ENCODE results near the gene WNT3A.
"Not testable (repeated sequence)": the region's sequence is repeated elsewhere in the genome, so short reads cannot be mapped to it uniquely, and the experiment has no call there.

The WNT3A gene

DNA sequence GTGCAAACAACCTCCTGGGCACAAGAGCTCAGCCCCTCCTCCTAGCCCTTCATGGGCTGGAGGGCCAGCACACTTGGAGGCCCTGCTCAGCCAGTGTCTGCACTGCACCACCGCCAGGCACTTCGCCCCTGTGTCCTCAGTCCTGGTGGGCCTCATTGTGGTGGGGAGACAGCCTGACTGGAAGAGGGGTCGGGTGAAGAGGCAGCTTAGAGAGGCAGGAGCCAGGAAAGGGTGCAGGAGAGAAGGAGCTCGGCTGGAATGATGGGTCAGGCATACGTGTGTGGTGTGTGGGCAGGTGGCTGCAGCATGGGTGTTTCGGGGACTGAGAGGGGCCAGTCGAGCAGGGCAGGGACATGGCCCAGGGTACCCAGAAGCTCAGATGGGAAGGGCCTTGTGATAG is 4.1 kb downstream of the WNT3A start:
- intact Hi-C loops (cut with DNase I), result no loop called here

DNA sequence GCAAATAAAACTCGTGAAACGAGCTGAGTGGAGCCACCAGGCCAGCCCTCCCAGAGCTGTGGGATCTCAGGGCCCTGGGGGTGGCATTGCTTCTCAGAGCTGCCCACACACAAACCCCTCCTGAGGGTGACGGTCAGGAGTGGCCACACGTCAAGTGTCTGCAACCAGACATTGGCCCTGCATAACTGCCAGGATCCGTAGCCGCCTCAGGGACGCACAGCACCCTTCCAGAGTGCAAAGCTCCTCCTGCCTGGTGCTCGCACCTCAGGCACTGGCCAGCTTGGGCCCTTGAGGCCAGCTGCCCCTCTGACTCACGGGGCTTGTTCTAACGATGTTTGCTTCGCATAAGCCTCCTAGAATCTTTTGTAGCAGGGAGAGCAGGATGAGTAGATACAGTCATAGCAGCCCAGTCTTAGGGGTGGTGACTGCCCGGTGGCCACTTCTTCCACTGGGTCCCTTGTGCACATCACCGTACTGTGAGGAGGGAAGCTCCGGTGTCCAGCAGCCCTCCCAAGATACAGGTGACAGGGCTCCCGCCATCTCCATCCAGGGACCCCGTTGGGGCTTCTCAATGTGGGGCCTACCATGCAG is 5.0 kb downstream of the WNT3A start:
- intact Hi-C loops (cut with DNase I), result no loop called here
- peak in 1 of 10 donors; percentile 64 for DNase-seq

More for the DNA sequence above, 4.1 kb downstream of the WNT3A start:
- DNase-seq, result peak in 1 of 10 donors; percentile 59

DNA sequence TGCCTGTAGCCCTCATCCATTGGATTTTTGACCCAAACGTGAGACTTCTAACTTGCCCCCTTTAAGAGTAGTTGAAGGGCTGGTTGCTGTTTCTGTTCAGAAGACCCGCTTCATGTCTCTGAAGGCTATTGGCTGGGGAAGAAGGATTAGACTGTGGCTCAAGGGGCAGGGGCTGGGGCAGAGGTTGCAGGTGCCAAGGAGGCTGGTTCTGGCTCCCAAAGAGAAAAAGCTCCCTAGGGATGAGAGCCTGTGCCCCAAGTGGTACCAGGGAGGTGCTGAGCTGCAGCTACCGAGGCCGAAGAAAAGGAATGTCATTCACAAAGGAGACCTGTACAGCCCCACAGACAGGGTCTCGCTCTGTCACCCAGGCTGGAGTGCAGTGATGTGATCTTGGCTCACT is 5.8 kb downstream of the WNT3A start:
- DNase-seq, result peak in 1 of 10 donors; percentile 1
- intact Hi-C loops (cut with DNase I), result no loop called here

DNA sequence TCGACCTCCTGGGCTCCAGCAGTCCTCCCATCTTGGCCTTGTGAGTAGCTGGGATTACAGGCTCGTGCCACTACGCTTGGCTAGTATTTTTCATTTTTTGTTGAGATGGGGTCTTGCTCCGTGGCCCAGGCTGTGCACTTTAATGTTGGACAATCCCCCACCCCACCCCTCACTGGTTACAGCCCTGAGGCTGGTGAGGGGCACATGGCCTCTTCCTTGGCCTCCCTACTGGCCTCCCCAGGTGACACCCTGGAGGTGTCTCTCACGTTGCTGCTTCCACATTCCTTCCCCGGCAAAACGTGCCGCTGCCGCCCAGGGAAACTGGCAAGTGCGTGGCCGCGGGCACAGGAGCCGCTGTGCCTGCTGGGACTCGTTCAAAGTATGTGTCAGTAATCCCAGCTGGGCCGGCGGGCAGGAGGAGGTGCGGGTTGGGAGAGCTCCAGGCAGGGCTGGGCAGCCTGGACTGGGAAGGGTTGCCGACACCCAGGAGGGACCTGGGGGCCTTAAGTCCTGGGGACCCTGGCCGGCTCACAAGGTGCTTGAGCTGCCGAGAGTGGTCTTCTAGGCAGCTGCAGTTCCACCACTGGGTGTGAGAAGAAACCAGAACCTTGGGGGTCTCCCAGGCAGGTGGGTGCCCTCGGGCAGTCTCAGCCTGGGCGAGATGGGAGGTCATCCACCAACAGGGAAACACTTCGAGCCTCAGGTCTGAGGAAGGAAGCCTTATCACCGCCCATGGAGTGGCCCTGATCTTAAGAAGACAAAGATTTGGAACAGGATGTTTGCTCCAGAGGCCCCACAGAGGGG is 6.5 kb downstream of the WNT3A start:
- intact Hi-C loops (cut with DNase I), result no loop called here
- DNase-seq, result peak in 2 of 10 donors; percentile 5 to 83

DNA sequence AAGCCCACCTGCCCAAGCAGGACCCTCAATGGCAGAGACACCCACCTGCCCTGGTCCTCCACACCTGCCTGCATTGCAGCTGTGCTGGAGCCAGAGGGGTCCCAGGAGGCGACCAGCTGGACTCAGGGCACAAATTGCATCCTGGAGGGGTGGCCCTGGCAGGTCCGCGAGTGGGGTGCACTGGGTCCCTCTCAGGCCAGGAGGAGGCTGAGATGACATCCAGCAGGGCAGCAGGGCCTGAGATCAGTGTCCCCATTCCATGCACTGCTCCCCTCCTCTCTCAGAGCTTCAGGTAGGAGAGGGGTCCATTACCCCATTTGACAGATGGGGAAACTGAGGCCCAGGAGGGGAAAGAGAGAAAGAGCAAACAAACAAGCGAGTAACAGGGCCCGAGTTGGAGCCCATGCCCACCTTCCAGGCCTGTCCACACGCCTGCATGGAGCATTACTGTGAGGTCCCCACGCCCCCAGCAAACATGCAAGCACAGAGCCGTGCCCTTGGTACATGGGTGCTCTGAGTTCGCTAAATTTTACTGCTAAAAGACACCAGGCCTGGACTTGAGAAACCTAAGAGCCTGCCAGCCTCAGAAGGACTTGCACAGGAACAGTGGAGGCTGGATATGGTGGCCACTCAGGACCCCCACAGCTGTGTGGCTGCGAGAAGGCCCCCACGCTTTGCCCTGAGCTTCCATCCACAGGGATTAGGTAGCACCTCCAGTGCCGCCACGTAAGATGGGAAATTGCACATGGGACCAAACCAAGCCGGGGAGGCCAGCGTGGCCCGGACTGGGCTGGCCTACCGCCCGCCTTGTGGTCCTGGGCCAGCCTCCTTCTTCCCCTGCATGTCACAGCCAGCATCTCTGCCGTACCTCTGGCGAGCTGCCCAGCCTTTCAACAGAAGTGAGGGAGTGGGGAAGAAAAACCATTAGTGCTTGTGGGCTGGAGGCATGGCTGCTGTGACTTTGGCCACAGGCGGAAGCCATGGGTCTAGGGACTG is 7.4 kb downstream of the WNT3A start:
- DNase-seq, result peak in 4 of 10 donors; percentile 15 to 75 (median 32)
- intact Hi-C loops (cut with DNase I), result no loop called here

DNA sequence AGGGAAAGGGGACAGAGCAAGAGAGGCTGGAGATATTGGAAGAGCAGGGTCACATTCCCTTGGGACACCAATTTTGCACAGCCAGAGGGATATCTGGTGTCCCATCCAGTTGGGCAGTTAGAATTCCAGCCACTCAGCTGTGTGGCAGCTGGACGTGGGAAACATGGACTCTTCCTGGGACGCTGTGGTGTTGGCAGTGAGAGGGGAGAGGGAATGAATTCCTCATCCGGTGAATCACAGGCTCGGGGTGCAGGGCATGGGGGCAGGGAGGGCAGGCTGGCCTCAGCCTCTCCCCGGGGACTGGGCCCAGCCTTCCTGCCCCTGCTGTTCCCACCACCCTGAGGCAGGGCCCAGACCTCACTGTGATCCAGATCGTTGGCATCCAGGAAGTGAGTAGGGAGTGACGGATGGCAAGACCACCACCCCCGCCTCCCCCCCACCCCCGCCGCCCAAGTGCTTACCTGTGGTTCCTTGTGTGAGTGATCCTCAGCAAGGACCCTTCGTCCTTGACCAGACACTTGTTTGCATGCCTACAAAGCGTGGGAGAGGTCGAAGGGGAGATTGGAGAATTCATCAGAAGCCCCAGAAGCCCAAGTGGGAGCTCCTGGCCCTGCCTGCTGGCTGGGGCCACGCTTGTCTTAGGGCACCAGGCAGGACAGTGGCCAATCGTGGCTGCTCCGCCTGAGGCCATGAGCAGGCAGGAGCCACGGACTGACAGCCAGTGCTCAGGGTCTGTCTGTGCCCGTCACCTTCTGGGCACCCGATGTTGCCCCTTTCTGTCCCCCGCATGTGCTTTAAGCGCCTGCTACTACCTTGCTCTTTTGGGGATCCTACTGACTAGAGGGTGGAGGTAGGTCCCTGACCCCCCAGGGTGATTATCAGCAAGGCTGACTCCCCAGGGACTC is 8.7 kb downstream of the WNT3A start:
- intact Hi-C loops (cut with DNase I), result no loop called here
- DNase-seq, result peak in 3 of 10 donors; percentile 18 to 67 (median 44)

DNA sequence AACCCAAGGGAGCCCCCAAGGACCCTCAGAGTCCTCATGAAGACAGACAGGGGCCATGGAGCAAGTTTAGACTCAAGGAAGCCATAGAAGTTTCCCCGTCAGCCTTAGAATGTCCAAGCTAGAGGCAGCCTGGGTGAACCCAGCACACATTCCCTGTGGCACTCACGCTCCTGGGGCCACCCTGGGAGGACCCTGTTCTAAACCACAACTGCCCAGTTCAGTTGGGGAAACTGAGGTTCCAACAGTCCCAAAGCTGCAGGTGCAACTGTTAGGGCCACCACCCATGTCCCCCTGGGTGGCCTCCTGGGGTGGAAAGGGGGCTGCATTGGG is 9.3 kb downstream of the WNT3A start:
- peak in 3 of 10 donors; percentile 5 to 48 (median 9) for DNase-seq
- intact Hi-C loops (cut with DNase I), result no loop called here

DNA sequence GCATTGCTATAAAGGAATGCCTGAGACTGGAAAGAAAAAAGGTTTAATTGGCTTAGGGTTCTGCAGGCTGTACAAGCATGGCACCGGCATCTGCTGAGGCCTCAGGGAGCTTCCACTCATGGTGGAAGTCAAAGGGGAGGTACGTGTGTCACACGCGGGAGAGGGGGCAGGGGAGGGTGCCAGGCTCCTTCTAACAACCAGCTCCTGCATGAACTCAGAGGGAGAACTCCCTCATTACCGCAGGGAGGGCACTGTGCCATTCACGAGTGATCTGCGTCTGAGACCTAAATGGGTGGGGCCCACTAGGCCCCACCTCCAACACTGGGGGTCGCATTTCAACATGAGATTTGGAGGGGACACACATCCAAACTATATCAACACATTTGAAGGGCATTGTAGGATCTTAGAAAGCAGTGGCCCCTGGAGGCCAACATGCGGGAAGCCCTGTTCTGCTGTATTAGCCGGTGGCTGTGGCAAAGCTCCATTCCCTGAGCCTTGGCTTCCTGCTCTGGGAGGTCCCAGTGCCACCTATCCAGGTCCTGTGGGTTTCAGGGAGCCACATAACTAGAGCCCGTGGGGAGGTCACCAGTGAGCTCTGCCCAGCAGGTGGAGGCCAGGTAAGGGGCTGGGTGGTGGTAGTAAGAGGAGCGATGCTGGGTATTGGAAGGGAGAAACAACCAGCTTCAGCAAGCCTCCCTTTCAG is 10.0 kb downstream of the WNT3A start:
- DNase-seq, result peak in 4 of 10 donors; percentile 4 to 31 (median 13)

DNA sequence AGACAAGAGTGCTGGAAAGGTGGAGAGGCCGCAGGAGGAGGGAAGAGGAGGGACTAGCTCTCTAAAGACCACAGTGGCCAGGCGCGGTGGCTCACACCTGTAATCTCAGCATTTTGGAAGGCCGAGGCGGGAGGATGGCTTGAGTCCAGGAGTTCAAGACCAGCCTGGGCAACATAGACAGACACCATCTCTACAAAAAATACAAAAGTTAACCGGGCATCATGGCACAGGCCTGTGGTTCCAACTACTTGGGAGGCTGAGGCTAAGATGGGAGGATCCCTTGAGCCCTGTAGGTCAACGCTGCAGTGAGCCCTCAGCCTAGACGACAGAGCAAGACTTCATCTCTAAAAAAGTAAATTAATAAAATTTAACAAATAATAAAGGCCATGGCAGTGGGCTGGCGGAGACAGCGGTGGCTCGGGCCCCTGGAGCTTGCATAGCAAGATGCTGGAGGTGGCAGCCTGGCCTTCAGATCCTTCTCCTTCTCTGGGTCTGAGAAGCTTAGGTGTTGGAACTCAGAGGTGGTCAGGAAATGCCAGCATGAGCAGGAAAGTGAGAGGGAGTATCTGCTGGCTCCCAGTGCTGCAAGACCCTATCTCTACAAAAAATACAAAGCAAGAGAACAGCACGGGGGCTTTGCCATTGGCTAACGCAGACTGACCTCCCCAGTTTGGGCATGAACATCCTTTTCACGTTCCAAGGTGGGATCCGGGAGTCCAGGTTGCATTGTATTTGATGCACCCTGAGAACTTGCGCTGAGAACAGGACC is 10.7 kb downstream of the WNT3A start:
- DNase-seq, result peak in 5 of 10 donors; percentile 7 to 57 (median 22)
- intact Hi-C loops (cut with DNase I), result no loop called here

More for the DNA sequence above, 10.0 kb downstream of the WNT3A start:
- intact Hi-C loops (cut with DNase I), result no loop called here

DNA sequence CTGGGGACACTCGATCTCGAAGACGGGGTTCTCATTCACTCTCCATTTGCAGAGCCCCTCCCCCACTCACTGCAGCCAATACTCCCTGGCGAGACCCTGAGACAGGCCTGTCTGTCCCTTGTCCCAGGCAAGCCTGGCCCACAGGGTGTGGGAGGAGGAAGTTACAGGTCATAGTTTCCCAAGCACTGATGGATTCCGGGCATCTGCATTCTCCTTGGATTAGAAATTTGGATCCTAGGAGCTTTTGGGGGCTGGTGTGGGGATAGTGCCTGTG is 11.3 kb downstream of the WNT3A start:
- intact Hi-C loops (cut with DNase I), result no loop called here
- DNase-seq, result peak in 5 of 10 donors; percentile 5 to 48 (median 16)

DNA sequence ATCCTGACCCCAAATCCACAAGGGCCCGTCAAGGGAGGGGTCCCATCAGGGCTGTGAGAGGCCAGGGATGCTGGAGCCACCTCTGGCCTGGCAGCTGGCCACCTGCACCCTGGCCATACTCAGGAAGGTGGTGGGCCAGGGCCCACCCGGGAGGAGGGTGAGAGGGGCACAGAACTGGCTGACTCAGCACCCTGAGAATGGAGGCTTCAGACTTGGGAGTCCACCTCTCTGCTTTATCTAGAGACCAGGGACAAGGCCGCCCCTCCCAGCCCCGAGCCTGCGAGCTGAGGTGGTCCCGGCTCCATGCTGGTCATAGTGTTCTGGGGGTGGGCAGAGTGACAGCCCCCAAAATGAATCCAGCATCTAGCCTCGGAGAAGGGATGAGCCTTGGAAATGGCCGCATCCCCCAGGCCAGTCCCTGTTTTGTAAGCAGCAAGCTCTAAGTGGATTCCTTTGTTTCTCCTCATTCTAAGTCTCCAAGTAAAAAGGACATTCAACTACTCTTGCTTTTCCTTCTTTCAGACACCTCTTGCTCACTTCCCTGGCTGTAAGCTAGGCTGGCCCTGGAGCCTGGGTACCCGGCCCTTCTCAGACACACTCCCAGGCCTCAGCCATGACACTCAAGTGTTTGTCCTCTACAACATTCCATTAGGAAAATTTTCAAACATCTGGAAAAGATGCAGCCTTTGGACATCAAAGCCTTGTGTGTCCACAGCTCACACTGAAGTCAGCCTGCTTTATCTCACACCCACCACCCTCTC is 12.3 kb downstream of the WNT3A start:
- peak in 4 of 10 donors; percentile 14 to 70 (median 62) for DNase-seq

DNA sequence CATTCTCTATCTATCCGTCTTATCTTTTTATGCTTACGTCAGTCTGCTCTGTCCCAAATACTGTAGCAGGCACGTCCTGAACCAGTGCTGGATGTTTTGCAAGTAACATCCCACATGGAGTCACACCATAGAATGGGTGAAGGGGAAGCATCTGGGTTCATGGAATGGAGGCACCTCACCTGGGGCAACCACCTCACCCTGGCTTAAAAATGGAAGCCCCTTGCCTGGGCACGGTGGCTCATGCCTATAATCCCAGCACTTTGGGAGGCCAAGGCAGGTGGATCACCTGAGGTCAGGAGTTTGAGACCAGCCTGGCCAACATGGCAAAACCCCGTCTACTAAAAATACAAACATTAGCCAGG is 12.9 kb downstream of the WNT3A start:
- peak in 3 of 10 donors; percentile 5 to 35 (median 35) for DNase-seq
- intact Hi-C loops (cut with DNase I), result not testable (repeated sequence)

More for the DNA sequence above, 12.3 kb downstream of the WNT3A start:
- intact Hi-C loops (cut with DNase I), result no loop called here

DNA sequence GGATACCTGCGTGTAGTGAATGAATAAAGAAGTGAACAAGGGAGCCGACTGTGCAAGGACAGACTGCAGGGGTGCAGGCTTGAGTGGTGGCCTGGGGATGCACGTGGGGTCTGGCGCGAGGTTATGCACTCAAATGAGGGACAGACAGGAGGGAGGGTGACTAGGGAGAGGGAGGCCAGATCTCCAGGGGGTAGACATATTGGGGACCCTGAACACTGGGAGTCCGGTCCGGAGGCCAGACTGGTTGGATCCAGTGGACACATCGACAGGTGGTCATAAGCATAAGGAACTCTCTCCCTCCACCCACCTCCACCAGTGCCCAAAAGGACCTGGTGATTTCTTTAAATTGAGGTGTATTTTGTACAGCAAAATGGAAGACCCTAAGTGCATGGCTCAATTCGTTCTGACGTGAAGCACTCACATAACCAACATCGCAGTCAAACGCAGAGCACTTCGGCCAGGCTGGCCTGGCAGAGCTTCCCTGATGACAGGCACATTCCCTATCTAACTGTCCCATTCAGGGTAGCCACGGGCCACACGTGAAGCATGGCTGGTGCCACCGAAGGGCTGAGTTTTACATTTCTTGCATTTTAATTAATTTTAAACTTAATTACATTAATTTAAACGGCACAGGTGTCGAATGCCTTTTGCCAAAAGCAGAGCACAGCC is 14.0 kb downstream of the WNT3A start:
- intact Hi-C loops (cut with DNase I), result no loop called here
- peak in 6 of 10 donors; percentile 1 to 76 (median 5) for DNase-seq

DNA sequence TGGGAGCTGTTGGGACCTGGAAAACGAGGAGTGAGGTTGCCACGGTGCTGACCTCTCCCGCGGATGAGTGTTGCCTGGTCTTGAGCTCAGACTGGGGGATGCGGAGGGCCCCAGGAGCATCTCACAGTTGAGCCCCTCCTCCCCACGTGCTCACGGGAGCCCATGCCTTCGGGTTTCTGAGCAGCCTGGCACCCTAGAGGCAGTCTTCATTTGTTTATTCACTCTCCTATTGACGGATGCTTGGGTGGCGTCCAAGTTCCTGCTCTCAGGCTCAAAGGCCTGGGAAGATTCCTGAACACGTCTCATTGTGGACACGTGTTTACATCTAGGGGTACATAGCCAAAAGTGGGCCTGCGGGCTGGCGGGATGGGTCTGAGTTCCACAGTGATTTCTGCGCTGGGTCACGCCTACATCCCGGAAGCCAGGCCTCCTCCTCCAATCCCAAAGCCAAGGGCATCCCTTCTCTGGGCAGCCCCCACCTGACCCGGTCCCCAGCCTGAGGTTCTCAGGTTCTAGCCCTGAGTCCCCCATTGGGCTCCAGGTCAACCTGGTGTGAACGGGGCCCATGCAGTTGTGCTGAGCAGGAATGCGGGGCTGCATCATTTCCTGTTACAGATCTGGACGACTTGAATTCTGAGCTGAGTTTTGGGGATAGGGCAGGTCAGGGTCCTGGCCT is 14.7 kb downstream of the WNT3A start:
- DNase-seq, result peak in 6 of 10 donors; percentile 6 to 79 (median 36)
- intact Hi-C loops (cut with DNase I), result no loop called here

DNA sequence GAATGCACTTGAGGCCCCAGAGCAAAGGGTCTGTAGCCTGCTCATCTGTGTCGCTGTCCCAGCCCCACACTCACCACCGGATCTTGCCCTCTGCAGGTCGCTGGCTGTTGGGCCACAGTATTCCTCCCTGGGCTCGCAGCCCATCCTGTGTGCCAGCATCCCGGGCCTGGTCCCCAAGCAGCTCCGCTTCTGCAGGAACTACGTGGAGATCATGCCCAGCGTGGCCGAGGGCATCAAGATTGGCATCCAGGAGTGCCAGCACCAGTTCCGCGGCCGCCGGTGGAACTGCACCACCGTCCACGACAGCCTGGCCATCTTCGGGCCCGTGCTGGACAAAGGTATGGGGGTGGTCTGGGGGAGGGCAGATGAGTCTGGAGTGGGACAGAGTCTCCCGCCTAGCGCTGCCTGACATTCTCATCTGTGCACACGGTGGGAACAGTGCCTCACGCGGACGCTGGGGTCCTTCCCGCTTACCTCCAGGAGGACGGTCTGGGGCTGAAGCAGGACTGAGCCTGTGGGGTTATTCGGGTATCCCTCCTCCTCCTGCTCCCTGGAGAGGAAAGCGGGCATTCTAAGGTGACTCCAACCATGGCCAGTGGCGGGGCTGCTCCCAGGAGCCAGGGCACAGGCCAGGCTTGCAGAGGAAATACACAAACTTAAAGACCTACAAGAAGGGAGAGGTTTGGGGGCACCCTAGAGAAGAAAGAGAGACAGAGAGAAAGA is 15.9 kb downstream of the WNT3A start:
- DNase-seq, result peak in 4 of 10 donors; percentile 24 to 79 (median 62)
- intact Hi-C loops (cut with DNase I), result no loop called here

DNA sequence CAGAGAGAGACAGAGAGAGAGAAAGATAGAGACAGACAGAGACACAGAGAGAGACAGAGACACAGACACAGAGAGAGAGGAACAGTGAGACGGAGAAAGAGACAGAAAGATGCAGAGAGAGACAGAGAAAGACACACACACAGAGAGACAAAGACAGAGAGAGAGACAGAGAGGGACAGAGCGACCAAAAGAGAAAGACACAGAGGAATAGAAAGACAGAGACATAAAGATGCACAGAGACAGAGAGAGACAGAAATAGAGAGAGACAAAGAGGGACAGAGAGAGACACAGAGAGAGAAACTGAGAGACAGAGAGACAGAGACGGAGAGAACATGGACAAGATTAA is 16.5 kb downstream of the WNT3A start:
- no peak for DNase-seq
- intact Hi-C loops (cut with DNase I), result no loop called here

Data from posterior cingulate gyrus (tissue), 11 donors.